Daoy (cell line): ENCODE results near the gene LUZP2. TPM values are rescaled to one million over a fixed set of nuclear protein-coding genes. Genes with fewer than 3 reads are reported as not detected.
"Not testable (repeated sequence)": the region's sequence is repeated elsewhere in the genome, so short reads cannot be mapped to it uniquely, and the experiment has no call there.

Source experiments
- DNase-seq: peaks from one replicate; pipeline ENCODE4 v3.0.0-alpha.2; 2015; ENCODE audit warnings: low read depth
- total RNA-seq: library from RNA; depleted of rRNA; stranded (reverse); fragments of >200 nt; shearing (Covaris generic); gene quantifications from 2 replicates; pipeline ENCODE4 v1.2.3, GENCODE V29; 2014

Gene LUZP2
- total RNA-seq, 1 experiment from 2014 or later, result not detected

- DNase-seq, result no peak
Measured at GRCh38 chr11:24900960-24901549, 404.2 kb downstream of the LUZP2 start.

- DNase-seq, result no peak
Measured at GRCh38 chr11:24903555-24903954, 406.7 kb downstream of the LUZP2 start.

GRCh38 chr11:24925091-24925490, 428.2 kb downstream of the LUZP2 start:
- DNase-seq, result no peak

- peak; percentile 0 for DNase-seq
Measured at GRCh38 chr11:24932110-24933000, 435.5 kb downstream of the LUZP2 start.

- DNase-seq, result no peak
Measured at GRCh38 chr11:24934733-24935439, 438.0 kb downstream of the LUZP2 start.

DNA sequence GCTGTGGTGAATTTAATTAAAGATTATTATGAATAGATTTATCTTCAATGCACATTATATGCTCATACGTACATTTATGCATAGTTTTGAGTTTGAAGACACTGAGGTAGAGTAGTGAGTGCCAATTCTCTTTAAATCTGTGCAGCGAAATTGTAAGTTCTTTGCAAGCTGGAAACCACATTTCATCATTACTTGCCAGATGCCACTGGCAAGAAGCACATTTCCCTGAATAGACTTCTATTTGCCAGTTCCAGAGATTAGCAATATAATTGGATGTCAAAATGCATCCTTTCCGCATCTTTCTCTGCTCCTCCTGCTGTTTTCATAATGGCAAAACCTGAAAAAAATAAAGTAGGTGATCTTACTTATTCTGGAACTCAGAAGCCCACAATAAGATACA, 448.0 kb downstream of the LUZP2 start:
- no peak for DNase-seq

- DNase-seq, result no peak
Measured at GRCh38 chr11:24949406-24949805, 452.6 kb downstream of the LUZP2 start.

DNA sequence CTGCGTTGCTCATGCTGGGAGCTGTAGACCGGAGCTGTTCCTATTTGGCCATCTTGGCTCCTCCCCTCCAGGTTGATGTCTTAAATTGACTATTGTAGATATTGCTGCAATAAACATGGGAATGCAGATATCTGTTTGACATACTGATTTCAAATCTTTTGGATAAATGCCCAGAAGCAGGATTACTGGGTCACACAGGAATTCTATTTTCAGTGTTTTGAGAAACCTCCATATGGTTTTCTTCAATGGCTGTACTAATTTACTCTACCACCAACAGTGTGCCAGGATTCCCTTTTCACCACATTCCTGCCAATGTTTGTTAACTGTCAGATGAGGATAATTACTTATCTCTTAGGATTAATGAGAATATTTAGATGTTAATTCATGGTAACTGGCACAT, 467.0 kb downstream of the LUZP2 start:
- no peak for DNase-seq

- DNase-seq, result no peak
Measured at GRCh38 chr11:24965748-24966147, 468.9 kb downstream of the LUZP2 start.

GRCh38 chr11:24993903-24994302, 497.1 kb downstream of the LUZP2 start:
- not testable (repeated sequence) for DNase-seq

DNA sequence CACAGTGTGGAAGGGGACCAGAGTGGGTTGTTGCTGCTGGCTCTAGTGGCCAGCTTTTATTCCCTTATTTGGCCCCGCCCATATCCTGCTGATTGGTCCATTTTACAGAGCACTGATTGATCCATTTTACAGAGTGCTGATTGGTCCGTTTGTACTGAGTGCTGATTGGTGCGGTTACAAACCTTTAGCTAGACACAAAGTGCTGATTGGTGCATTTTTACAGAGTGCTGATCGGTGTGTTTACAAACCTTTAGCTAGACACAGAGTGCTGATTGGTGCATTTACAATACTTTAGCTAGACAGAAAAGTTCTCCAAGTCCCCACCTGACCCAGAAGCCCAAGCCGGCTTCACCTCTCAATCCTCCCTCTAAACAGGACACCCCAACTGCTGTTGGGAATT, 503.1 kb downstream of the LUZP2 start:
- DNase-seq, result not testable (repeated sequence)

GRCh38 chr11:25037431-25037830, 540.6 kb downstream of the LUZP2 start:
- no peak for DNase-seq

- DNase-seq, result no peak
Measured at GRCh38 chr11:25038131-25038530, 541.3 kb downstream of the LUZP2 start.

GRCh38 chr11:25039165-25039564, 542.3 kb downstream of the LUZP2 start:
- DNase-seq, result no peak

GRCh38 chr11:25048632-25049031, 551.8 kb downstream of the LUZP2 start:
- no peak for DNase-seq

DNA sequence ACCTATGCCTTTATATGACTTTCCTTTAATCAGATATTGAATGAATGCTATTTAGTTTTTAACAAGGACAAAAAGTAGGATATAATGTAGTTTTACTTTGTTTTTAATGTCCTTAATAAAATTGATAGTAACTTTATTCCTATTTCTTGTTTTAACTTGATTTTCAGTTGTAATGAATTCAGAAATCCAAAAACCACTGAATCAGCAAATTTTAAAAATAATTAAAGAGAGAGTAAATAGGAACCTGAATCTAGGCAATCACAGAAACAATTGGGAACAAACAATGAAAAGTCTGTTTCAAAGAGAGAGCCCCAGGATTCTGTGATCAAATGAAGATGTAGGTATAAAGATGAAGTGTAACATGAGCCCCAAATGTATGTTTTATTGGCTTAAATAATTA, 556.0 kb downstream of the LUZP2 start:
- DNase-seq, result no peak

DNA sequence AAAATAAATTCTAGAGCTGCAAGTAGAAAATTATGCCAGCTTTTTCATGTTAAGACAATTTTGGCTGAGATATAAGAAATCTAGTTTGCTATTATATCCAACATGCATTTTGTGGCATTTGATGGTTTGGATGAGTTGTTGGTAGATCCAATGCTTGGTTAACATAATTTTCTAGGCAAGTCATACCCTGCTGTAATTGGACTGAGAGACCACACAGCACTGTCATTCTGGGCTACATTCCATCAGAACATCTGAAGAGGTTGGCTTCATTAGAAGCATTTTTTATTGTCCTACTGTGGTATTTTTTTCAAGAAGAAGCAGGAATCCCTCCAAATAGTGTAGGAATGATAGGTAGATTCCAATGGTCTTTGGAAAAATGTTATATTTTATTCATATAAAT, 561.0 kb downstream of the LUZP2 start:
- no peak for DNase-seq

DNA sequence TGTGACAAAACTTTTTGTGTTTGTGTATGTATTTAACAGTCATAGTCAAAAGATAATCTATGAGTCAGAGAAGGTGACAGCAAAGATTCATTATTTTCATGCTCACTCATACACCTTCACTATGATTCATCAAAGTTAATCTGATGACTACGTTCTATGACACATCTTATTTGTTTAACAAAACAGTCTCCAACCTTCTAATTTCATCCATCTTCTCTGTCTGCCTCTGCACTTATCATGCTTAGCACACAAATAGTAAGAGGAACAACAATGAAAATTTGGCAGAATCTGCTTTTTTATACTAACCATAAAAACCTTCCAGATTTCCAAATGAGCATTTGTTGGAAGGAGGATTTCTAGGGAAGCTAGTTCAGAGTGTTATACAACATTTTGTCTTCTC, 568.9 kb downstream of the LUZP2 start:
- no peak for DNase-seq

GRCh38 chr11:25066706-25067105, 569.9 kb downstream of the LUZP2 start:
- DNase-seq, result no peak

DNA sequence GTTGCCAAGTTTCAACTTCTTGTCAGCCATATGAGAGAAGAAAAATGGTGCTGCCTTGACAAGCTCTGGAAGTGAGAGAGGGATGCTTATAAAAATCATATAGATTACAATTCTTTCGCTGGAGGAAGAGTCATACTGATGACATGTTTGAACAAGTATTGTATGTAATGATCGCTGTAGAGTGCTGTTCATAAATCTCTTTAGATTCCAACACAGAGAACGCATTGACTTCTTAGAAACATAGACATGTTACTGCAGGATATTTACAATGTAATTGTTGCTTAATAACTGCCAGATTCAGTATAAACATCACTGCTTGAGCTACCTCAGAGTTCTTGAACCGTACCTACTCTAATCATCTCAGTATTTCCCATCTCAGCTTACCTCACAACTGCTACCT, 571.6 kb downstream of the LUZP2 start:
- DNase-seq, result no peak

DNA sequence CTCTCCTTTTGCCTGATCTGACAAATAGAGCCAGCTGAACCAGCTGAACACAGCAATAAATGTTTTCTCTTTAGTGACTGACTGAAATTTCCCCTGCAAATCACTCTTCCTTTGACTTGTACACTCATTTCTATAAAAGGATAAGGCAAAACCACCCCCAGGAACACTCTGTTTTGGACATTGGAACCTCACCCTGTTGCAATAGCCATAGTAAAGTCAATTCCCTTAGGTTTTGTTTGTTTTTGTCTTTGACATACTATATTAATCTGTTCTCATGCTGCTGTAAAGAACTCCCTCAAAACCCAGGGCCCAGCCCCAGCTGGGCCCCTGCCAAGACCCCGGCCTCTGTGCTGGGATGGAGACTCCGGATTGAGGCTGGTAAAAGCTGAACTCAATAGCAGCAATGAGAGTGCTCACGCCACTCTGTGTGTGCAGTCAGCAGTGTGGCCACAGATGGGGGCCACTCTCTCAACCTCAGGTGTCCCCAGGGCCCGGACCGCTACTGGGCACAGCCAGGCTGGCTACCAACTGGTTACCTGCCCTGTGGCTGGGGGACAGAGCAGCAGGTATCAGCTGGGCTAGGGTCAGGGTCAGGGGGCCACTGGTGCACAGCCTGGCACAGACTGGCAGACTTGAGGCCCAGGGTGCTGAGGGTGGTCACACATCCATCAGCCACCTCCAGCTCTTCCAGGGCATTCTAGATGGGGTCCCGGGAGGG, 597.4 kb downstream of the LUZP2 start:
- DNase-seq, result no peak

DNA sequence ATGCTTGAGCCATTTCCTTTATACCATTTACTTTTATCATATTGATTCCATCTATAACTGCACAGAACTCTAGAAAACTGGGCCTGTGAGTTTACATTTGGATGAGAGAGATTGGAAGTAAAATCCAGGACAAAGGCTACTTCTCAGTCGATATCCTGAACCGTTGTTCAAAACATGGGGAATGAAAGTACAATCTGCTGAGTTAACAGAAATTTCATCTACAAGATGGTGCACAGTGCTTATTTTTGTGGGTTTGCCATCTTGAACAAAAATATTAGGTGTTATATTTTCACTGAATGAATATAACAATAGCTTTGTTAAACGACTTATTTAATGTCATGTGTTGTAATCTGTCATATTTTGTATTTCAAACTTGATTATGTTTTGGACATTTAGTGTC, 622.6 kb downstream of the LUZP2 start:
- DNase-seq, result no peak
